HEK293 (cell line): ENCODE data around the gene RSPH3.

Experiments used
- CTCF ChIA-PET: fragments of 350-600 bp; formaldehyde crosslinking; extraction: SDS; loops from one replicate; lab custom pipeline; 2021; ENCODE audit warnings: antibody characterized with exemption; lab: Yijun Ruan, JAX
- POLR2A ChIA-PET: fragments of 300-600 bp; formaldehyde crosslinking; extraction: SDS; loops from one replicate; lab custom pipeline; 2020; ENCODE audit warnings: antibody characterized with exemption, inconsistent platforms; lab: Yijun Ruan, JAX
- H3K27ac ChIP-seq: fragments of 200-500 bp; sonication (Bioruptor generic); 2 replicates; pipeline ENCODE4 v1.5.1; 2014; ENCODE audit warnings: low read depth, low read length, control low read depth, inconsistent platforms; ENCODE audit errors: extremely low read depth
- H3K36me3 ChIP-seq, 2 experiments: fragments of 200-500 bp in 1 of 2; sonication (Bioruptor generic) in 1 of 2; 1 replicate in 1 of 2; 2 replicates in 1 of 2; pipeline ENCODE4 v1.5.1; 2014 to 2017; ENCODE audit warnings: inconsistent platforms in 2 of 2, low read length in 2 of 2; ENCODE audit not compliant: control insufficient read depth in 2 of 2, insufficient read depth in 1 of 2
- H3K4me1 ChIP-seq: fragments of 200-500 bp; sonication (Bioruptor generic); 2 replicates; pipeline ENCODE4 v1.5.1; 2014; ENCODE audit warnings: mild to moderate bottlenecking, low read length, inconsistent platforms; ENCODE audit not compliant: control insufficient read depth, insufficient read depth
- H3K4me3 ChIP-seq: 2 replicates; pipeline ENCODE4 v1.5.1; 2011; ENCODE audit warnings: low read depth, mild to moderate bottlenecking, control low read depth, low read length, moderate library complexity
- H3K9me3 ChIP-seq: fragments of 200-500 bp; sonication (Bioruptor generic); 2 replicates; pipeline ENCODE4 v1.5.1; 2014; ENCODE audit warnings: low read depth, low read length, inconsistent platforms; ENCODE audit not compliant: control insufficient read depth, insufficient read depth
- KLF10 ChIP-seq: fragments of 450-650 bp; IDR thresholded peaks from 2 replicates; pipeline ENCODE4 v1.5.1; 2018; ENCODE audit warnings: missing biosample characterization, mild to moderate bottlenecking, missing genetic modification characterization
- RBAK ChIP-seq: fragments of 450-650 bp; formaldehyde crosslinking; IDR thresholded peaks from 2 replicates; pipeline ENCODE4 v1.5.1; 2016; ENCODE audit warnings: missing biosample characterization, missing genetic modification characterization
- SCRT1 ChIP-seq: fragments of 450-650 bp; formaldehyde crosslinking; IDR thresholded peaks from 2 replicates; pipeline ENCODE4 v1.5.1; 2016; ENCODE audit warnings: missing biosample characterization, missing genetic modification characterization, borderline replicate concordance
- TCF7L2 ChIP-seq: IDR thresholded peaks from 2 replicates; pipeline ENCODE4 v1.6.1; 2011; ENCODE audit warnings: low read depth, mild to moderate bottlenecking, inconsistent platforms, low read length, moderate library complexity, borderline replicate concordance
- ZNF174 ChIP-seq: fragments of 450-650 bp; formaldehyde crosslinking; IDR thresholded peaks from 2 replicates; pipeline ENCODE4 v1.5.0; 2017; ENCODE audit warnings: missing biosample characterization, mild to moderate bottlenecking, missing genetic modification characterization
- ZNF202 ChIP-seq: fragments of 450-650 bp; formaldehyde crosslinking; IDR thresholded peaks from 2 replicates; pipeline ENCODE4 v1.5.1; 2016; ENCODE audit warnings: missing biosample characterization, missing genetic modification characterization, borderline replicate concordance
- ZNF670 ChIP-seq: fragments of 450-650 bp; formaldehyde crosslinking; IDR thresholded peaks from 2 replicates; pipeline ENCODE4 v1.5.1; 2016; ENCODE audit warnings: missing biosample characterization, missing genetic modification characterization, low read depth
- ZNF792 ChIP-seq: fragments of 450-650 bp; formaldehyde crosslinking; IDR thresholded peaks from 2 replicates; pipeline ENCODE4 v1.5.1; 2016; ENCODE audit warnings: missing biosample characterization, missing genetic modification characterization
- ZXDB ChIP-seq: fragments of 450-650 bp; formaldehyde crosslinking; IDR thresholded peaks from 2 replicates; pipeline ENCODE4 v1.5.1; 2016; ENCODE audit warnings: missing biosample characterization, missing genetic modification characterization
- TF ChIP-seq, protein P1 (sequence below): fragments of 450-650 bp; formaldehyde crosslinking; IDR thresholded peaks from 2 replicates; pipeline ENCODE4 v1.5.1; 2016; ENCODE audit warnings: missing biosample characterization, missing genetic modification characterization, borderline replicate concordance
- TF ChIP-seq, protein P2 (sequence below): fragments of 450-650 bp; formaldehyde crosslinking; IDR thresholded peaks from 2 replicates; pipeline ENCODE4 v1.5.1; 2017; ENCODE audit warnings: missing biosample characterization, missing genetic modification characterization
- TF ChIP-seq, protein P3 (sequence below): fragments of 450-650 bp; formaldehyde crosslinking; IDR thresholded peaks from 2 replicates; pipeline ENCODE4 v1.5.1; 2016; ENCODE audit warnings: missing biosample characterization, missing genetic modification characterization, borderline replicate concordance
- TF ChIP-seq, protein P4 (sequence below): fragments of 450-650 bp; formaldehyde crosslinking; IDR thresholded peaks from 2 replicates; pipeline ENCODE4 v1.5.1; 2016; ENCODE audit warnings: missing biosample characterization, missing genetic modification characterization
- TF ChIP-seq, protein P5 (sequence below): fragments of 450-650 bp; formaldehyde crosslinking; conservative IDR thresholded peaks from 2 replicates; pipeline ENCODE4 v1.5.1; 2016; ENCODE audit warnings: low read depth, missing biosample characterization, missing genetic modification characterization
- TF ChIP-seq, protein P6 (sequence below): fragments of 450-650 bp; formaldehyde crosslinking; IDR thresholded peaks from 2 replicates; pipeline ENCODE4 v1.5.1; 2016; ENCODE audit warnings: missing biosample characterization, missing genetic modification characterization
- TF ChIP-seq, protein P7 (sequence below): IDR thresholded peaks from 2 replicates; pipeline ENCODE4 v1.6.1; 2011; ENCODE audit warnings: mild to moderate bottlenecking, low read depth, low read length, borderline replicate concordance

RSPH3 gene

DNA sequence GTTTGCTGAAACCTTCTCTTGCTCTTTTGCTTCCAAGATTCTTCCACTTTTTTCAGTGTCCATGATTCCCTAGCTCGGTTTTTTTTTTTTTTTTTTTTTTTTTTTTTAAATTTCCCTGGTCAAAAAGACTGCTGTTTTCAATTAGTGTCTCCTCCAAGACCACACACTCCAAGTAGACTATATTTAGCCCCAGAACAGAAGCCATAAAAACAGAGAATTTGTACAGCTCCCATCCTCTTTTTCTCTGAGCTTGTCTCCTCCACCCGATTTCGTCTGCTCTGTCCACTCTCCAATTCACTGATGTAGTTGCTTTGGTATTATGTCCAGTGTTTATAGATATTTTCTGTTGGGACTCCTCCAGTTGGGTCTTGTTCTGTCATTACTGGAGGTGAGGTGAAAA, 37.6 kb downstream of the RSPH3 start (continued):
- TF ChIP-seq, protein P1, sequence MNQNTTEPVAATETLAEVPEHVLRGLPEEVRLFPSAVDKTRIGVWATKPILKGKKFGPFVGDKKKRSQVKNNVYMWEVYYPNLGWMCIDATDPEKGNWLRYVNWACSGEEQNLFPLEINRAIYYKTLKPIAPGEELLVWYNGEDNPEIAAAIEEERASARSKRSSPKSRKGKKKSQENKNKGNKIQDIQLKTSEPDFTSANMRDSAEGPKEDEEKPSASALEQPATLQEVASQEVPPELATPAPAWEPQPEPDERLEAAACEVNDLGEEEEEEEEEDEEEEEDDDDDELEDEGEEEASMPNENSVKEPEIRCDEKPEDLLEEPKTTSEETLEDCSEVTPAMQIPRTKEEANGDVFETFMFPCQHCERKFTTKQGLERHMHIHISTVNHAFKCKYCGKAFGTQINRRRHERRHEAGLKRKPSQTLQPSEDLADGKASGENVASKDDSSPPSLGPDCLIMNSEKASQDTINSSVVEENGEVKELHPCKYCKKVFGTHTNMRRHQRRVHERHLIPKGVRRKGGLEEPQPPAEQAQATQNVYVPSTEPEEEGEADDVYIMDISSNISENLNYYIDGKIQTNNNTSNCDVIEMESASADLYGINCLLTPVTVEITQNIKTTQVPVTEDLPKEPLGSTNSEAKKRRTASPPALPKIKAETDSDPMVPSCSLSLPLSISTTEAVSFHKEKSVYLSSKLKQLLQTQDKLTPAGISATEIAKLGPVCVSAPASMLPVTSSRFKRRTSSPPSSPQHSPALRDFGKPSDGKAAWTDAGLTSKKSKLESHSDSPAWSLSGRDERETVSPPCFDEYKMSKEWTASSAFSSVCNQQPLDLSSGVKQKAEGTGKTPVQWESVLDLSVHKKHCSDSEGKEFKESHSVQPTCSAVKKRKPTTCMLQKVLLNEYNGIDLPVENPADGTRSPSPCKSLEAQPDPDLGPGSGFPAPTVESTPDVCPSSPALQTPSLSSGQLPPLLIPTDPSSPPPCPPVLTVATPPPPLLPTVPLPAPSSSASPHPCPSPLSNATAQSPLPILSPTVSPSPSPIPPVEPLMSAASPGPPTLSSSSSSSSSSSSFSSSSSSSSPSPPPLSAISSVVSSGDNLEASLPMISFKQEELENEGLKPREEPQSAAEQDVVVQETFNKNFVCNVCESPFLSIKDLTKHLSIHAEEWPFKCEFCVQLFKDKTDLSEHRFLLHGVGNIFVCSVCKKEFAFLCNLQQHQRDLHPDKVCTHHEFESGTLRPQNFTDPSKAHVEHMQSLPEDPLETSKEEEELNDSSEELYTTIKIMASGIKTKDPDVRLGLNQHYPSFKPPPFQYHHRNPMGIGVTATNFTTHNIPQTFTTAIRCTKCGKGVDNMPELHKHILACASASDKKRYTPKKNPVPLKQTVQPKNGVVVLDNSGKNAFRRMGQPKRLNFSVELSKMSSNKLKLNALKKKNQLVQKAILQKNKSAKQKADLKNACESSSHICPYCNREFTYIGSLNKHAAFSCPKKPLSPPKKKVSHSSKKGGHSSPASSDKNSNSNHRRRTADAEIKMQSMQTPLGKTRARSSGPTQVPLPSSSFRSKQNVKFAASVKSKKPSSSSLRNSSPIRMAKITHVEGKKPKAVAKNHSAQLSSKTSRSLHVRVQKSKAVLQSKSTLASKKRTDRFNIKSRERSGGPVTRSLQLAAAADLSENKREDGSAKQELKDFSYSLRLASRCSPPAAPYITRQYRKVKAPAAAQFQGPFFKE (tag by site-specific recombination), result no peak

DNA sequence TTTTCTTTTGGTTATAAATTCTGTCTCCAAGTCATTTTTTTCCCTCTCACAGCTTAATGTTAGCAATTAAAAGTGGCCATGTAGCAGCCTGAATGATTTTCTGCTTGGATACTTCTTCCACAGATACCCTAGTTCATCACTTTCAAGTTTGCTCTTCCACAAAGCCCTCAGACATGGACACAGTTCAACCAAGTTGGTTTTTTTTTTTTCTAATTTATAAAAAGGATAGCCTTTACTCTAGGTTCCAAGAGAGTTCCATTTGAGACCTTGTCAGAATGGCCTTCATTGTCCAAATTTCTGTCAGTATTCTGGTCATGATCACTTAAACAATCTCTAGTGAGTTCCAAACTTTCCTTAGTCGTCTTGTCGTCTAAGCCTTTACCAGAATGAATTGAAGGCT, 40.0 kb downstream of the RSPH3 start:
- H3K9me3 ChIP-seq, result no peaks in the 10 kb centered on the region
- CTCF ChIA-PET, result interaction anchor here (0.6 to 1.5 kb wide), 2 partner anchors 65 to 151 kb away, joined by 3 read pairs; no protein-coding TSS in a partner anchor
- no peaks in the 10 kb centered on the region for H3K4me1 ChIP-seq
- POLR2A ChIA-PET, result no interaction called here
- H3K27ac ChIP-seq, result no peak overlapping the region
- no peaks in the 10 kb centered on the region for H3K36me3 ChIP-seq
- H3K4me3 ChIP-seq, result no peak overlapping the region
- TF ChIP-seq SCRT1 (no peak), ZNF792 (tag by site-specific recombination) (no peak), ZNF670 (tag by site-specific recombination) (no peak), ZNF174 (no peak), RBAK (tag by site-specific recombination) (no peak), KLF10 (tag by site-specific recombination) (no peak), ZNF202 (no peak), TCF7L2 (no peak), ZXDB (tag by site-specific recombination) (no peak)
- TF ChIP-seq, protein P2, sequence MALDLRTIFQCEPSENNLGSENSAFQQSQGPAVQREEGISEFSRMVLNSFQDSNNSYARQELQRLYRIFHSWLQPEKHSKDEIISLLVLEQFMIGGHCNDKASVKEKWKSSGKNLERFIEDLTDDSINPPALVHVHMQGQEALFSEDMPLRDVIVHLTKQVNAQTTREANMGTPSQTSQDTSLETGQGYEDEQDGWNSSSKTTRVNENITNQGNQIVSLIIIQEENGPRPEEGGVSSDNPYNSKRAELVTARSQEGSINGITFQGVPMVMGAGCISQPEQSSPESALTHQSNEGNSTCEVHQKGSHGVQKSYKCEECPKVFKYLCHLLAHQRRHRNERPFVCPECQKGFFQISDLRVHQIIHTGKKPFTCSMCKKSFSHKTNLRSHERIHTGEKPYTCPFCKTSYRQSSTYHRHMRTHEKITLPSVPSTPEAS, result no peak
- TF ChIP-seq, protein P3, sequence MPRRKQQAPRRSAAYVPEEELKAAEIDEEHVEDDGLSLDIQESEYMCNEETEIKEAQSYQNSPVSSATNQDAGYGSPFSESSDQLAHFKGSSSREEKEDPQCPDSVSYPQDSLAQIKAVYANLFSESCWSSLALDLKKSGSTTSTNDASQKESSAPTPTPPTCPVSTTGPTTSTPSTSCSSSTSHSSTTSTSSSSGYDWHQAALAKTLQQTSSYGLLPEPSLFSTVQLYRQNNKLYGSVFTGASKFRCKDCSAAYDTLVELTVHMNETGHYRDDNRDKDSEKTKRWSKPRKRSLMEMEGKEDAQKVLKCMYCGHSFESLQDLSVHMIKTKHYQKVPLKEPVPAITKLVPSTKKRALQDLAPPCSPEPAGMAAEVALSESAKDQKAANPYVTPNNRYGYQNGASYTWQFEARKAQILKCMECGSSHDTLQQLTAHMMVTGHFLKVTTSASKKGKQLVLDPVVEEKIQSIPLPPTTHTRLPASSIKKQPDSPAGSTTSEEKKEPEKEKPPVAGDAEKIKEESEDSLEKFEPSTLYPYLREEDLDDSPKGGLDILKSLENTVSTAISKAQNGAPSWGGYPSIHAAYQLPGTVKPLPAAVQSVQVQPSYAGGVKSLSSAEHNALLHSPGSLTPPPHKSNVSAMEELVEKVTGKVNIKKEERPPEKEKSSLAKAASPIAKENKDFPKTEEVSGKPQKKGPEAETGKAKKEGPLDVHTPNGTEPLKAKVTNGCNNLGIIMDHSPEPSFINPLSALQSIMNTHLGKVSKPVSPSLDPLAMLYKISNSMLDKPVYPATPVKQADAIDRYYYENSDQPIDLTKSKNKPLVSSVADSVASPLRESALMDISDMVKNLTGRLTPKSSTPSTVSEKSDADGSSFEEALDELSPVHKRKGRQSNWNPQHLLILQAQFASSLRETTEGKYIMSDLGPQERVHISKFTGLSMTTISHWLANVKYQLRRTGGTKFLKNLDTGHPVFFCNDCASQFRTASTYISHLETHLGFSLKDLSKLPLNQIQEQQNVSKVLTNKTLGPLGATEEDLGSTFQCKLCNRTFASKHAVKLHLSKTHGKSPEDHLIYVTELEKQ (tag by site-specific recombination), result no peak
- TF ChIP-seq, protein P4, sequence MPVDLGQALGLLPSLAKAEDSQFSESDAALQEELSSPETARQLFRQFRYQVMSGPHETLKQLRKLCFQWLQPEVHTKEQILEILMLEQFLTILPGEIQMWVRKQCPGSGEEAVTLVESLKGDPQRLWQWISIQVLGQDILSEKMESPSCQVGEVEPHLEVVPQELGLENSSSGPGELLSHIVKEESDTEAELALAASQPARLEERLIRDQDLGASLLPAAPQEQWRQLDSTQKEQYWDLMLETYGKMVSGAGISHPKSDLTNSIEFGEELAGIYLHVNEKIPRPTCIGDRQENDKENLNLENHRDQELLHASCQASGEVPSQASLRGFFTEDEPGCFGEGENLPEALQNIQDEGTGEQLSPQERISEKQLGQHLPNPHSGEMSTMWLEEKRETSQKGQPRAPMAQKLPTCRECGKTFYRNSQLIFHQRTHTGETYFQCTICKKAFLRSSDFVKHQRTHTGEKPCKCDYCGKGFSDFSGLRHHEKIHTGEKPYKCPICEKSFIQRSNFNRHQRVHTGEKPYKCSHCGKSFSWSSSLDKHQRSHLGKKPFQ, result no peak
- TF ChIP-seq, protein P5, sequence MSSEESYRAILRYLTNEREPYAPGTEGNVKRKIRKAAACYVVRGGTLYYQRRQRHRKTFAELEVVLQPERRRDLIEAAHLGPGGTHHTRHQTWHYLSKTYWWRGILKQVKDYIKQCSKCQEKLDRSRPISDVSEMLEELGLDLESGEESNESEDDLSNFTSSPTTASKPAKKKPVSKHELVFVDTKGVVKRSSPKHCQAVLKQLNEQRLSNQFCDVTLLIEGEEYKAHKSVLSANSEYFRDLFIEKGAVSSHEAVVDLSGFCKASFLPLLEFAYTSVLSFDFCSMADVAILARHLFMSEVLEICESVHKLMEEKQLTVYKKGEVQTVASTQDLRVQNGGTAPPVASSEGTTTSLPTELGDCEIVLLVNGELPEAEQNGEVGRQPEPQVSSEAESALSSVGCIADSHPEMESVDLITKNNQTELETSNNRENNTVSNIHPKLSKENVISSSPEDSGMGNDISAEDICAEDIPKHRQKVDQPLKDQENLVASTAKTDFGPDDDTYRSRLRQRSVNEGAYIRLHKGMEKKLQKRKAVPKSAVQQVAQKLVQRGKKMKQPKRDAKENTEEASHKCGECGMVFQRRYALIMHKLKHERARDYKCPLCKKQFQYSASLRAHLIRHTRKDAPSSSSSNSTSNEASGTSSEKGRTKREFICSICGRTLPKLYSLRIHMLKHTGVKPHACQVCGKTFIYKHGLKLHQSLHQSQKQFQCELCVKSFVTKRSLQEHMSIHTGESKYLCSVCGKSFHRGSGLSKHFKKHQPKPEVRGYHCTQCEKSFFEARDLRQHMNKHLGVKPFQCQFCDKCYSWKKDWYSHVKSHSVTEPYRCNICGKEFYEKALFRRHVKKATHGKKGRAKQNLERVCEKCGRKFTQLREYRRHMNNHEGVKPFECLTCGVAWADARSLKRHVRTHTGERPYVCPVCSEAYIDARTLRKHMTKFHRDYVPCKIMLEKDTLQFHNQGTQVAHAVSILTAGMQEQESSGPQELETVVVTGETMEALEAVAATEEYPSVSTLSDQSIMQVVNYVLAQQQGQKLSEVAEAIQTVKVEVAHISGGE (tag by site-specific recombination), result no peak
- TF ChIP-seq, protein P6, sequence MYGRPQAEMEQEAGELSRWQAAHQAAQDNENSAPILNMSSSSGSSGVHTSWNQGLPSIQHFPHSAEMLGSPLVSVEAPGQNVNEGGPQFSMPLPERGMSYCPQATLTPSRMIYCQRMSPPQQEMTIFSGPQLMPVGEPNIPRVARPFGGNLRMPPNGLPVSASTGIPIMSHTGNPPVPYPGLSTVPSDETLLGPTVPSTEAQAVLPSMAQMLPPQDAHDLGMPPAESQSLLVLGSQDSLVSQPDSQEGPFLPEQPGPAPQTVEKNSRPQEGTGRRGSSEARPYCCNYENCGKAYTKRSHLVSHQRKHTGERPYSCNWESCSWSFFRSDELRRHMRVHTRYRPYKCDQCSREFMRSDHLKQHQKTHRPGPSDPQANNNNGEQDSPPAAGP (tag by site-specific recombination), result no peak
- TF ChIP-seq, protein P7, sequence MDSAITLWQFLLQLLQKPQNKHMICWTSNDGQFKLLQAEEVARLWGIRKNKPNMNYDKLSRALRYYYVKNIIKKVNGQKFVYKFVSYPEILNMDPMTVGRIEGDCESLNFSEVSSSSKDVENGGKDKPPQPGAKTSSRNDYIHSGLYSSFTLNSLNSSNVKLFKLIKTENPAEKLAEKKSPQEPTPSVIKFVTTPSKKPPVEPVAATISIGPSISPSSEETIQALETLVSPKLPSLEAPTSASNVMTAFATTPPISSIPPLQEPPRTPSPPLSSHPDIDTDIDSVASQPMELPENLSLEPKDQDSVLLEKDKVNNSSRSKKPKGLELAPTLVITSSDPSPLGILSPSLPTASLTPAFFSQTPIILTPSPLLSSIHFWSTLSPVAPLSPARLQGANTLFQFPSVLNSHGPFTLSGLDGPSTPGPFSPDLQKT, result no peak
